Activated CD4-positive, CD25-positive, alpha-beta regulatory T cell (primary cell): ENCODE results near the gene BANF1.

Experiments
- DNase-seq, 4 experiments: peaks; one replicate each; lab custom pipeline; 2025; lab: John Stamatoyannopoulos, UW

BANF1 gene

GRCh38 chr11:66001942-66002647 lies at the start of gene BANF1, which contains the start of gene EIF1AD:
BANF1 (plus strand) TSS chr11:66002503; CDS start chr11:66003251, 748 bp downstream.
EIF1AD (minus strand) TSS chr11:66002157; CDS start chr11:66000389, 1,768 bp downstream.
- DNase-seq = peak; percentile 87 to 89 (median 88)

- DNase-seq = no peak
These were observed 48.8 kb upstream of the BANF1 start for GRCh38 chr11:65953471-65953870.

GRCh38 chr11:65954771-65955170 lies 47.5 kb upstream of the BANF1 start:
- no peak for DNase-seq

GRCh38 chr11:65958291-65958690 lies 44.0 kb upstream of the BANF1 start:
- no peak for DNase-seq

- DNase-seq = no peak
These were observed 43.4 kb upstream of the BANF1 start for GRCh38 chr11:65958774-65959420.

- DNase-seq = no peak
These were observed 41.5 kb upstream of the BANF1 start for GRCh38 chr11:65960824-65961266.

GRCh38 chr11:65961267-65962140 lies 40.8 kb upstream of the BANF1 start, which contains the start of gene SART1:
SART1 (plus strand) TSS chr11:65961734; CDS start chr11:65961781, 47 bp downstream.
- peak; percentile 79 to 89 (median 86) for DNase-seq

- DNase-seq = no peak
These were observed 40.1 kb upstream of the BANF1 start for GRCh38 chr11:65962141-65962564.

GRCh38 chr11:65964906-65965305 lies 37.4 kb upstream of the BANF1 start:
- DNase-seq = no peak

GRCh38 chr11:65965986-65966762 lies 36.1 kb upstream of the BANF1 start:
- DNase-seq = no peak

GRCh38 chr11:65967329-65967934 lies 34.9 kb upstream of the BANF1 start:
- no peak for DNase-seq

- DNase-seq = no peak
These were observed 33.5 kb upstream of the BANF1 start for GRCh38 chr11:65968600-65969482.

- no peak for DNase-seq
These were observed 30.2 kb upstream of the BANF1 start for GRCh38 chr11:65972116-65972515.

GRCh38 chr11:65973439-65974110 lies 28.7 kb upstream of the BANF1 start:
- no peak for DNase-seq

- no peak for DNase-seq
These were observed 26.5 kb upstream of the BANF1 start for GRCh38 chr11:65975771-65976170.

- no peak for DNase-seq
These were observed 25.8 kb upstream of the BANF1 start for GRCh38 chr11:65976216-65977176.

GRCh38 chr11:65977621-65978390 lies 24.5 kb upstream of the BANF1 start:
- no peak for DNase-seq
